Tibial artery (tissue), 4 donors: ENCODE data around the gene PGGT1B.

ENCODE experiments used
- DNase-seq, 2 donors: peaks; one replicate each; pipeline ENCODE4 v3.0.0-alpha.2; 2019
- H3K27ac ChIP-seq, 2 donors: fragments of 200-600 bp; sonication (generic) in 1 of 2; 1 replicate in 1 of 2; 2 replicates in 1 of 2; pipeline ENCODE4 v1.5.1; 2018 to 2019; ENCODE audit warnings: mild to moderate bottlenecking in 1 of 2
- H3K27me3 ChIP-seq, 2 donors: fragments of 200-600 bp; sonication (generic) in 1 of 2; one replicate each; pipeline versions ENCODE4 v1.5.1 to v1.6.0; 2016 to 2019
- H3K36me3 ChIP-seq, 3 donors: fragments of 200-600 bp; sonication (generic) in 2 of 3; one replicate each; pipeline ENCODE4 v1.5.1; 2016 to 2019; ENCODE audit warnings: mild to moderate bottlenecking in 2 of 3
- H3K4me1 ChIP-seq, 4 donors: fragments of 200-600 bp; sonication (generic) in 2 of 4; 1 replicate in 3 of 4; 2 replicates in 1 of 4; pipeline ENCODE4 v1.5.1; 2016 to 2019
- H3K4me3 ChIP-seq, 2 donors: fragments of 200-600 bp; sonication (generic) in 1 of 2; 1 replicate in 1 of 2; 2 replicates in 1 of 2; pipeline ENCODE4 v1.5.1; 2018 to 2019; ENCODE audit warnings: mild to moderate bottlenecking in 2 of 2
- H3K9me3 ChIP-seq, 3 donors: fragments of 200-600 bp; sonication (generic) in 1 of 3; one replicate each; pipeline ENCODE4 v1.5.1; 2016 to 2019
- intact Hi-C: fragments of 100-400 bp; cut with DNase I; formaldehyde crosslinking; loops from one replicate; pipeline ENCODE4 v1.15.0; 2023; ENCODE audit warnings: low total_unique reads
- TF ChIP-seq, protein P1 (sequence below), 2 experiments: fragments of 200-600 bp in 1 of 2; fragments of 450-650 bp in 1 of 2; IDR thresholded peaks; one replicate each; pipeline ENCODE4 v1.5.1; 2017 to 2019; ENCODE audit warnings: antibody characterized with exemption in 2 of 2, mild to moderate bottlenecking in 1 of 2, moderate library complexity in 1 of 2

The PGGT1B gene

DNA sequence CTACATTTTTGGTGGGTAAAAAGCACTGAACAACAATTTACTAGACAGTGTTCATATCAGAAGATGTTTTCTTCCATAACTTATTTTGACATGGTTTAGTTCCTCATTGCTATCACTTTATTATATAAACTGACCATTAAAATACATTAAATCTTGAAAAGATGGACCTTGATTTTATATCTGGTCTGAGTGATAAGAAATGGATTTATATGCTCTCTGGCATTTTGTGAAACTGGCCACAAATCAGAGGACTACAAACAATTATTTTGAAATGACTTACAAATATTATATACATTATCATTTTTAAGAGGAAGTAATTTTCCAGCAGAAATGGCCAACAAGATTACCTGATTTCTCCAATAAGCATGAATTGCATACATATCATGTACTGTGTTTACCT is 69.4 kb downstream of the PGGT1B start:
- no peaks in the 10 kb centered on the region for H3K36me3 ChIP-seq
- TF ChIP-seq, protein P1, sequence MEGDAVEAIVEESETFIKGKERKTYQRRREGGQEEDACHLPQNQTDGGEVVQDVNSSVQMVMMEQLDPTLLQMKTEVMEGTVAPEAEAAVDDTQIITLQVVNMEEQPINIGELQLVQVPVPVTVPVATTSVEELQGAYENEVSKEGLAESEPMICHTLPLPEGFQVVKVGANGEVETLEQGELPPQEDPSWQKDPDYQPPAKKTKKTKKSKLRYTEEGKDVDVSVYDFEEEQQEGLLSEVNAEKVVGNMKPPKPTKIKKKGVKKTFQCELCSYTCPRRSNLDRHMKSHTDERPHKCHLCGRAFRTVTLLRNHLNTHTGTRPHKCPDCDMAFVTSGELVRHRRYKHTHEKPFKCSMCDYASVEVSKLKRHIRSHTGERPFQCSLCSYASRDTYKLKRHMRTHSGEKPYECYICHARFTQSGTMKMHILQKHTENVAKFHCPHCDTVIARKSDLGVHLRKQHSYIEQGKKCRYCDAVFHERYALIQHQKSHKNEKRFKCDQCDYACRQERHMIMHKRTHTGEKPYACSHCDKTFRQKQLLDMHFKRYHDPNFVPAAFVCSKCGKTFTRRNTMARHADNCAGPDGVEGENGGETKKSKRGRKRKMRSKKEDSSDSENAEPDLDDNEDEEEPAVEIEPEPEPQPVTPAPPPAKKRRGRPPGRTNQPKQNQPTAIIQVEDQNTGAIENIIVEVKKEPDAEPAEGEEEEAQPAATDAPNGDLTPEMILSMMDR (IDR thresholded peaks at IDR 0.05), result no peak
- peaks cover 0 to 9% (median 0%) of the 10 kb centered on the region in 4 donors for H3K4me1 ChIP-seq
- no peak overlapping the region for H3K4me3 ChIP-seq
- DNase-seq, result no peak
- H3K27me3 ChIP-seq, result no peaks in the 10 kb centered on the region
- intact Hi-C loops, result no loop called here
- H3K27ac ChIP-seq, result no peak overlapping the region
- H3K9me3 ChIP-seq, result no peaks in the 10 kb centered on the region

DNA sequence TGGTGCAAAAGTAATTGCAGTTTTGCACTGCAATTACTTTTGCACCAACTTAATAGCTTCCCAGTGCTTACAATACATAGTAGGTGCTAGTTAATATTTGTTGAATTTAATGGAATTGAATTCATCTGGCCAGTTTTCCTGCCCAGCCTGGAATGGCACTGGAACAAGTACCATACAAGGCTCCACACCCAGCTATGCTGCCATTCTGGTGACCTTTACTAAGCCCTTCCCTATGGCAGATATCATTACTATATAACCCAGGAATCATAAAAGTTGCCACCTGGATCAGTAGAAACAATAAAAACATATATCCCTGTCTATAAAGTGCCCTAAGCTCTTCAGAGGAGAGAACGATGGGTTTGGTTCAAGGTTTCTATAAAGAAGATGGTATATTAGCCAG is 70.6 kb downstream of the PGGT1B start:
- no peak overlapping the region for H3K27ac ChIP-seq
- no peak overlapping the region for H3K4me3 ChIP-seq
- no peaks in the 10 kb centered on the region for H3K27me3 ChIP-seq
- no peak for DNase-seq
- no peaks in the 10 kb centered on the region for H3K36me3 ChIP-seq
- intact Hi-C loops, result no loop called here
- H3K9me3 ChIP-seq, result no peaks in the 10 kb centered on the region
- H3K4me1 ChIP-seq, result peaks cover 0 to 9% (median 0%) of the 10 kb centered on the region in 4 donors
- TF ChIP-seq, protein P1 (IDR thresholded peaks at IDR 0.05), result no peak

DNA sequence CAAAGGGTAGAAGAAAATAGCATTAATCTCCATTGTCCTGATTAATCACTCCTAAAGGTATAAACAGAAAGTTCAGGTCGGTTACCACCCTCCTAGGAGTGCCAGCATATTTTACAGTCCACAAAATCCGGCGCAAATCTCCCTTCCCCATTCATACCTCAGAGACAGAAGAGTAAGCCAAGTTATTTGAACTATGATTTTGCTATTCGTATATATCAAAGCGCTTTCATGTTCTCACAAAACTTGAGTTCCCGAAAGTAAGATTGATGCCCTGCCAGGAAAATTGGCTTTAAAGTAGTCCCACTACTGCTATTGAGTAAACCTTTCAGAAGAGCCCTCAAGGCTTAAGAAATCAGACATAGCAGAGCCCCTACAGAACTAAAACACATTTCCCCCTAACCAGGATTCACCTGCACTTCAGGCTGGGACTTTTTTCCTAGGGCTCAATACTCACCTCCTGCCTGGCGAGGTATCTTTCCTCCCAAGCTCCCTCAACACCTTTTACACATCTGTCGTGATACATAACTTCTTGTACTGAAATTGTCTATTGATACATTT is 71.1 kb downstream of the PGGT1B start:
- Histone ChIP-seq H3K27ac (no peak overlapping the region), H3K27me3 (no peaks in the 10 kb centered on the region), H3K4me1 (peaks cover 0 to 9% (median 0%) of the 10 kb centered on the region in 4 donors), H3K9me3 (no peaks in the 10 kb centered on the region), H3K4me3 (no peak overlapping the region), H3K36me3 (no peaks in the 10 kb centered on the region)
- TF ChIP-seq, protein P1 (IDR thresholded peaks at IDR 0.05), result no peak
- DNase-seq, result no peak
- intact Hi-C loops, result no loop called here

DNA sequence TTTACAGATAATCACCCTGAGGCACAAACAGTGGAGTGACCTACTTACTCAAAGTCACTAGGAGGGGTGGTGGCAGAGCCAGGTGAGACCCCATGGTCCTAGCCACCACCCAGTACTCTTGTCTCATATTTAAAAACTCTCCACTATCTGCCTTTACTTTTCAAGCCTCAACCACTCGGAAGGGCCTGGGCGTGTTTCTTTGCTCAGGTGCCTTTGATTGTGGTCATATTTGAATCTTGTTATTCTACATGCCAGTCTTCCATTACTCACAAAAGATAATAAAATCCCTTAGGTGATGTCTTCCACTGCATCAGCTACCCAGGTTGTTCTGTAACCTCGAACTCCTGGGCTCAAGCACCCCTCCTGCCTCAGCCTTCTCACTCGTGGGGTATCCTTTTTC is 72.3 kb downstream of the PGGT1B start:
- H3K4me3 ChIP-seq, result no peak overlapping the region
- no peaks in the 10 kb centered on the region for H3K36me3 ChIP-seq
- no peaks in the 10 kb centered on the region for H3K9me3 ChIP-seq
- no peaks in the 10 kb centered on the region for H3K27me3 ChIP-seq
- H3K27ac ChIP-seq, result no peak overlapping the region
- peaks cover 0 to 9% (median 0%) of the 10 kb centered on the region in 4 donors for H3K4me1 ChIP-seq
- intact Hi-C loops, result no loop called here
- DNase-seq, result no peak
- TF ChIP-seq, protein P1 (IDR thresholded peaks at IDR 0.05), result no peak

DNA sequence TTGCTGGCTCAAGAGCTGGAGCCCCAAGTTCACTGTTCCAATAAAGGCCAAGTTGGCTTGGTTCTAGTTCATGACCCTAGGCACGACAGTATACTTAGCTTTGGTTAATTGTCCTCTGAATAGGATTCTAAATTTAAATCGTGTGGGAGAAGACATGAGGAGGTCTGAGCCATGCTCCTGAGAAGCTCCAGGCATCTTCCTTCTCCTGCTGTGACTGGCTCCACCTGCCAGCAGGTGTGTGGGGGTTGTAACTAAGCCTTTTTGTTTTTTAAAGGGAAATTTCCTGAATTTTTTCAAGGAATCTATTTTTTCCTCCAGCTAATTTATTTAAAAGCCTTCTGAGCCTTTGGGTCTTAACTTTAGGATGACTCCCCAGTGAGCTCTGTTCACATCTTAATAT is 72.8 kb downstream of the PGGT1B start:
- TF ChIP-seq, protein P1 (IDR thresholded peaks at IDR 0.05), result no peak
- Histone ChIP-seq H3K27ac (no peak overlapping the region), H3K4me3 (no peak overlapping the region), H3K27me3 (no peaks in the 10 kb centered on the region), H3K4me1 (peaks cover 0 to 6% (median 0%) of the 10 kb centered on the region in 4 donors), H3K9me3 (no peaks in the 10 kb centered on the region), H3K36me3 (no peaks in the 10 kb centered on the region)
- intact Hi-C loops, result no loop called here
- no peak for DNase-seq

DNA sequence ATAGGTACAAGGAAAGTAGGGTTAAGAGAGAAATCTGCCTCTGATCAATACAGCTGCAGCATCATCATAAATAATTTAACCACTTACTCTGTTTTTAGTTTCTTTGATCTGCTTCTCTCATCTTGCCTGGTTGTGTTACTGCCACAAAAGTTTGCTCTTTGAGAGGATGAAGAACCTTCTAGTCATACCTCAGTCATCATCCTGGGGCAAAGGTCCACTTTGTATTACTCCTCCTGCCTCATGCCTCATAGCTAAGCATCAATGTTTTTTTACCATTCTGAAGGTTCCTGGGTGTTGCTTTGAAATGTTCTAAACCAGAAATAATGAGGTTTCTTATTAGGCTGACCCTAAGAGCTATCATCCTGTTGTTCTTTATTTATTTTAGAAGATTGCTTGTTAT is 75.9 kb downstream of the PGGT1B start:
- no peak overlapping the region for H3K4me3 ChIP-seq
- no peaks in the 10 kb centered on the region for H3K4me1 ChIP-seq
- TF ChIP-seq, protein P1 (IDR thresholded peaks at IDR 0.05), result no peak
- no peak for DNase-seq
- H3K27me3 ChIP-seq, result no peaks in the 10 kb centered on the region
- H3K27ac ChIP-seq, result no peak overlapping the region
- no peaks in the 10 kb centered on the region for H3K36me3 ChIP-seq
- intact Hi-C loops, result no loop called here
- H3K9me3 ChIP-seq, result no peaks in the 10 kb centered on the region
